Endothelial cell of umbilical vein (primary cell): ENCODE measurements around the gene RASIP1. TPM values are rescaled to one million over a fixed set of nuclear protein-coding genes. Genes with fewer than 3 reads are reported as not detected.

ENCODE experiments used
- BruUV-seq: library from RNA; stranded (reverse); fragments of 400-500 nt; replicated peaks from 2 replicates; lab custom pipeline; 2021; lab: Mats Ljungman, UMichigan
- CTCF ChIA-PET: fragments of 300-600, 350-600 bp; sonication (Branson Sonifier 250); formaldehyde crosslinking; loops from one replicate; lab custom pipeline; 2021; ENCODE audit warnings: antibody characterized with exemption, inconsistent platforms; lab: Charles Lee
- POLR2A ChIA-PET: fragments of 300-600, 350-600 bp; sonication (Branson Sonifier 250); formaldehyde crosslinking; loops from one replicate; lab custom pipeline; 2021; ENCODE audit warnings: antibody characterized with exemption, inconsistent platforms; lab: Charles Lee
- DNase-seq: peaks from one replicate; pipeline ENCODE4 v3.0.0-alpha.2; 2011; ENCODE audit warnings: low read depth, low spot score
- FAIRE-seq: peaks from 2 replicates; lab custom pipeline; 2011; peaks lifted over from hg19 to GRCh38; lab: Jason Lieb, UNC
- H2AFZ ChIP-seq: 2 replicates; pipeline ENCODE4 v1.6.0; 2012; ENCODE audit warnings: low read depth, low read length, control low read depth, inconsistent platforms
- H3K27ac ChIP-seq: 2 replicates; pipeline ENCODE4 v1.5.1; 2011; ENCODE audit warnings: low read depth, mild to moderate bottlenecking, control low read depth, low read length, moderate library complexity; ENCODE audit not compliant: insufficient read depth
- H3K27me3 ChIP-seq, 2 experiments: 2 replicates each; pipeline versions ENCODE4 v1.6.0 to v1.6.1; 2011; ENCODE audit warnings: low read length in 2 of 2, mixed read lengths in 1 of 2; ENCODE audit not compliant: control insufficient read depth in 2 of 2, insufficient read depth in 2 of 2
- H3K36me3 ChIP-seq, 2 experiments: 2 replicates in 1 of 2; 3 replicates in 1 of 2; pipeline ENCODE4 v1.5.1; 2011; ENCODE audit warnings: low read length in 2 of 2, mild to moderate bottlenecking in 1 of 2, moderate library complexity in 1 of 2; ENCODE audit not compliant: control insufficient read depth in 2 of 2, insufficient read depth in 2 of 2; ENCODE audit errors: extremely low read depth in 1 of 2
- H3K4me1 ChIP-seq: 3 replicates; pipeline ENCODE4 v1.5.1; 2011; ENCODE audit warnings: mild to moderate bottlenecking, low read length; ENCODE audit not compliant: control insufficient read depth, insufficient read depth; ENCODE audit errors: extremely low read depth
- H3K4me2 ChIP-seq: 2 replicates; pipeline ENCODE4 v1.6.1; 2011; ENCODE audit warnings: low read length, control low read depth, mixed read lengths; ENCODE audit not compliant: insufficient read depth
- H3K4me3 ChIP-seq, 3 experiments: fragments of 200-600 bp in 1 of 3; sonication (generic), shearing (Covaris generic) in 1 of 3; replicated peaks in 1 of 3; 2 replicates each; pipeline ENCODE4 v1.5.1; 2011 to 2016; ENCODE audit warnings: control low read depth in 3 of 3, low read length in 3 of 3, mild to moderate bottlenecking in 2 of 3, inconsistent platforms in 1 of 3, low read depth in 1 of 3, moderate library complexity in 1 of 3; ENCODE audit not compliant: insufficient read depth in 1 of 3
- H3K79me2 ChIP-seq: 2 replicates; pipeline ENCODE4 v1.6.0; 2012; ENCODE audit warnings: low read length, inconsistent platforms; ENCODE audit not compliant: control insufficient read depth, insufficient read depth
- H3K9ac ChIP-seq: replicated peaks from 2 replicates; pipeline ENCODE3; 2011; ENCODE audit warnings: low read length, control low read depth; ENCODE audit not compliant: insufficient read depth; ENCODE audit errors: extremely low read depth
- H3K9me1 ChIP-seq: replicated peaks from 3 replicates; pipeline ENCODE4 v1.6.0; 2011; ENCODE audit warnings: mild to moderate bottlenecking, low read length; ENCODE audit not compliant: control insufficient read depth, insufficient read depth; ENCODE audit errors: extremely low read depth
- H3K9me3 ChIP-seq: replicated peaks from 2 replicates; pipeline ENCODE4 v1.5.1; 2012; ENCODE audit warnings: low read length, inconsistent platforms; ENCODE audit not compliant: control insufficient read depth, insufficient read depth
- H4K20me1 ChIP-seq: replicated peaks from 2 replicates; pipeline ENCODE3; 2011; ENCODE audit warnings: mild to moderate bottlenecking, low read length; ENCODE audit not compliant: control insufficient read depth, insufficient read depth; ENCODE audit errors: extremely low read depth
- FOS ChIP-seq: IDR thresholded peaks from 2 replicates; pipeline ENCODE4 v1.6.1; 2011; ENCODE audit warnings: mild to moderate bottlenecking, low read length, moderate library complexity, borderline replicate concordance; ENCODE audit not compliant: insufficient read depth
- GATA2 ChIP-seq: IDR thresholded peaks from 2 replicates; pipeline ENCODE4 v1.7.0; 2011; ENCODE audit warnings: low read depth, mild to moderate bottlenecking, moderate library complexity, mixed read lengths, low read length; ENCODE audit not compliant: insufficient read length, insufficient read depth
- JUN ChIP-seq: IDR thresholded peaks from 2 replicates; pipeline ENCODE4 v1.6.1; 2011; ENCODE audit warnings: borderline replicate concordance, low read depth; ENCODE audit not compliant: insufficient read length, insufficient read depth
- dilution Hi-C: fragments of 300-500 bp; cut with MboI; formaldehyde crosslinking; loops from one replicate; pipeline ENCODE4 v1.15.0; 2019; ENCODE audit warnings: low sequenced_read_pairs; ENCODE audit not compliant: extremely low pct_ligation_motif_present
- intact Hi-C: fragments of 100-400 bp; cut with micrococcal nuclease; formaldehyde crosslinking; loops from one replicate; pipeline ENCODE4 v1.10.0; 2022
- polyA plus RNA-seq, 4 experiments: library from polyadenylated mRNA; depleted of rRNA in 3 of 4; stranded (reverse) in 3 of 4; unstranded in 1 of 4; fragments of >200 nt; gene quantifications; 2 replicates each; pipeline versions ENCODE4 v1.2.1 to v1.2.3, GENCODE V29; 2011 to 2012; ENCODE audit warnings: missing spikeins in 1 of 4
- total RNA-seq: library from RNA; stranded (reverse); gene quantifications from 2 replicates; pipeline ENCODE4 v1.2.3, GENCODE V29; 2021

RASIP1 gene
- total and polyA plus RNA-seq, 2 donors (not counting 3 experiments of a cell fraction or from before 2014, with no cell fraction given) = 66.2 to 82.1 TPM

- Histone ChIP-seq H3K4me1 (no peaks in the 10 kb centered on the region), H3K79me2 (no peaks in the 10 kb centered on the region), H3K9me3 (no peaks in the 10 kb centered on the region), H3K9me1 (no peaks in the 10 kb centered on the region), H4K20me1 (no peaks in the 10 kb centered on the region), H3K36me3 (no peaks in the 10 kb centered on the region), H3K4me3 (no peak overlapping the region), H3K9ac (no peak overlapping the region), H2AFZ (no peak overlapping the region), H3K27me3 (no peaks in the 10 kb centered on the region), H3K27ac (no peak overlapping the region), H3K4me2 (no peak overlapping the region)
- dilution Hi-C loops = no loop called here
- intact Hi-C loops = no loop called here
- TF ChIP-seq JUN (no peak), GATA2 (no peak)
- DNase-seq (no peak), FAIRE-seq (no peak)
- ChIA-PET CTCF (interaction anchor here (1.4 to 1.5 kb wide), 2 partner anchors 30 to 59 kb away, joined by 3 read pairs; partner anchors contain the start of gene CA11), POLR2A (no interaction called here)
- no TSS peak for BruUV-seq
These were observed 35.0 kb downstream of the RASIP1 start for GRCh38 chr19:48705431-48705830.

GRCh38 chr19:48703316-48703715 lies 37.1 kb downstream of the RASIP1 start:
- intact Hi-C loops = no loop called here
- Histone ChIP-seq H3K4me2 (no peak overlapping the region), H3K4me3 (no peak overlapping the region), H4K20me1 (no peaks in the 10 kb centered on the region), H3K27me3 (no peaks in the 10 kb centered on the region), H3K9ac (no peak overlapping the region), H3K27ac (no peak overlapping the region), H3K36me3 (no peaks in the 10 kb centered on the region), H3K9me1 (no peaks in the 10 kb centered on the region), H2AFZ (no peak overlapping the region), H3K79me2 (no peaks in the 10 kb centered on the region), H3K9me3 (no peaks in the 10 kb centered on the region), H3K4me1 (no peaks in the 10 kb centered on the region)
- BruUV-seq = no TSS peak
- CTCF ChIA-PET = no interaction called here
- POLR2A ChIA-PET = no interaction called here
- TF ChIP-seq GATA2 (no peak), FOS (no peak), JUN (no peak)
- dilution Hi-C loops = no loop called here
- FAIRE-seq (no peak), DNase-seq (no peak)
